Mesodermal cell (in vitro differentiated cells): ENCODE data around the gene KRTAP4-16.
"Not testable (repeated sequence)": the region's sequence is repeated elsewhere in the genome, so short reads cannot be mapped to it uniquely, and the experiment has no call there.

ENCODE experiments used
- H3K27ac ChIP-seq: 2 replicates; pipeline ENCODE4 v1.7.0; 2013; ENCODE audit warnings: mild to moderate bottlenecking, low read depth, low read length, moderate library complexity; ENCODE audit not compliant: severe bottlenecking
- H3K36me3 ChIP-seq: 2 replicates; pipeline ENCODE4 v1.7.1; 2013; ENCODE audit warnings: mild to moderate bottlenecking, low read length, moderate library complexity; ENCODE audit not compliant: control insufficient read depth, insufficient read depth
- H3K4me1 ChIP-seq: one replicate; pipeline ENCODE4 v1.7.1; 2013; ENCODE audit warnings: mild to moderate bottlenecking, low read length; ENCODE audit not compliant: insufficient read depth, control insufficient read depth, poor library complexity, severe bottlenecking
- H3K4me3 ChIP-seq: 2 replicates; pipeline ENCODE4 v1.7.0; 2013; ENCODE audit warnings: low read length, control low read depth, mild to moderate bottlenecking; ENCODE audit not compliant: insufficient read depth, poor library complexity, severe bottlenecking; ENCODE audit errors: extremely low read depth
- H3K9me3 ChIP-seq: 2 replicates; pipeline ENCODE4 v1.7.1; 2013; ENCODE audit warnings: mild to moderate bottlenecking, low read length, moderate library complexity; ENCODE audit not compliant: control insufficient read depth
- WGBS, 2 experiments: methylation state at CpG; one replicate each; pipeline ENCODE4 v1.1.5; 2013; ENCODE audit warnings: missing lambda C conversion rate in 2 of 2; ENCODE audit not compliant: insufficient coverage in 2 of 2; 5-methylcytosine and 5-hydroxymethylcytosine counted together

The KRTAP4-16 gene

GRCh38 chr17:41098481-41098880, 3.5 kb downstream of the KRTAP4-16 start:
- Histone ChIP-seq H3K4me3 (no peak overlapping the region), H3K27ac (no peak overlapping the region), H3K4me1 (no peaks in the 10 kb centered on the region), H3K9me3 (peaks cover 4% of the 10 kb centered on the region), H3K36me3 (no peaks in the 10 kb centered on the region)
- 97% methylated on average over 4 of the region's 6 CpGs; no CpG with 5 or more reads in 1 of the 2 experiments for WGBS, 2 experiments

- H3K27ac ChIP-seq = no peak within 1 kb of the TSS
- no peaks in the 10 kb centered on the region for H3K36me3 ChIP-seq
- H3K4me1 ChIP-seq = no peaks in the 10 kb centered on the region
- H3K9me3 ChIP-seq = peaks cover 4% of the 10 kb centered on the region
- WGBS, 2 experiments = 78 to 89% methylated on average over 1 of the region's 4 CpGs
- no peak within 1 kb of the TSS for H3K4me3 ChIP-seq
These were observed 4.0 kb downstream of the KRTAP4-16 start, which contains the start of gene KRTAP4-8 for GRCh38 chr17:41098042-41098441. KRTAP4-8 (minus strand) TSS chr17:41098142; CDS start chr17:41098084, 58 bp downstream.

GRCh38 chr17:41096055-41096454, 6.0 kb downstream of the KRTAP4-16 start:
- no peaks in the 10 kb centered on the region for H3K36me3 ChIP-seq
- 90 to 91% methylated on average over 4 to 5 of the region's 7 CpGs for WGBS, 2 experiments
- no peak overlapping the region for H3K27ac ChIP-seq
- peaks cover 4% of the 10 kb centered on the region for H3K9me3 ChIP-seq
- H3K4me1 ChIP-seq = no peaks in the 10 kb centered on the region
- H3K4me3 ChIP-seq = no peak overlapping the region

GRCh38 chr17:41088760-41089352, 13.2 kb downstream of the KRTAP4-16 start:
- not testable (repeated sequence) for H3K4me1 ChIP-seq, H3K27ac ChIP-seq, H3K9me3 ChIP-seq, H3K4me3 ChIP-seq, H3K36me3 ChIP-seq
- 17% methylated on average over 1 of the region's 4 CpGs; no CpG with 5 or more reads in 1 of the 2 experiments for WGBS, 2 experiments

- not testable (repeated sequence) for H3K36me3 ChIP-seq, H3K27ac ChIP-seq, H3K4me1 ChIP-seq, H3K9me3 ChIP-seq, H3K4me3 ChIP-seq
- 86 to 89% methylated on average over 7 to 11 of the region's 14 CpGs for WGBS, 2 experiments
These were observed 17.7 kb downstream of the KRTAP4-16 start, which contains the start of gene KRTAP4-7 for GRCh38 chr17:41084100-41084856. KRTAP4-7 (plus strand) TSS chr17:41084150; CDS start chr17:41084207, 57 bp downstream.

GRCh38 chr17:41083427-41083826, 18.6 kb downstream of the KRTAP4-16 start:
- WGBS, 2 experiments = no CpG with 5 or more reads among the region's 2 CpGs
- H3K36me3 ChIP-seq, H3K9me3 ChIP-seq, H3K27ac ChIP-seq, H3K4me3 ChIP-seq, H3K4me1 ChIP-seq: not testable (repeated sequence)

- Histone ChIP-seq H3K9me3 (no peaks in the 10 kb centered on the region), H3K36me3 (no peaks in the 10 kb centered on the region), H3K4me3 (no peak overlapping the region), H3K4me1 (peaks cover 5% of the 10 kb centered on the region), H3K27ac (no peak overlapping the region)
- 78 to 88% methylated on average over 2 of the region's 4 CpGs for WGBS, 2 experiments
These were observed 19.4 kb downstream of the KRTAP4-16 start for GRCh38 chr17:41082626-41083025.

- H3K36me3 ChIP-seq = no peaks in the 10 kb centered on the region
These were observed 25.2 kb downstream of the KRTAP4-16 start for GRCh38 chr17:41076788-41077187.

GRCh38 chr17:41073676-41074075, 28.3 kb downstream of the KRTAP4-16 start:
- Histone ChIP-seq H3K4me3 (no peak overlapping the region), H3K27ac (no peak overlapping the region), H3K9me3 (no peaks in the 10 kb centered on the region), H3K36me3 (no peaks in the 10 kb centered on the region), H3K4me1 (no peaks in the 10 kb centered on the region)
- 94 to 100% methylated on average over 1 to 2 of the region's 2 CpGs for WGBS, 2 experiments

More at GRCh38 chr17:41076788-41077187, 25.2 kb downstream of the KRTAP4-16 start:
- no peak overlapping the region for H3K4me3 ChIP-seq
- H3K9me3 ChIP-seq = no peaks in the 10 kb centered on the region
- H3K4me1 ChIP-seq = no peaks in the 10 kb centered on the region
- no peak overlapping the region for H3K27ac ChIP-seq

GRCh38 chr17:41071606-41072360, 30.2 kb downstream of the KRTAP4-16 start:
- Histone ChIP-seq H3K27ac (no peak overlapping the region), H3K36me3 (no peaks in the 10 kb centered on the region), H3K9me3 (no peaks in the 10 kb centered on the region), H3K4me1 (no peaks in the 10 kb centered on the region), H3K4me3 (no peak overlapping the region)
- 90 to 100% methylated on average over 3 to 5 of the region's 5 CpGs for WGBS, 2 experiments
